HepG2 (cell line): ENCODE measurements around the gene CAPRIN2. TPM values are rescaled to one million over a fixed set of nuclear protein-coding genes. Genes with fewer than 3 reads are reported as not detected.

Experiments used
- HIC2 ChIP-seq: sonication (generic); formaldehyde crosslinking; IDR thresholded peaks from 2 replicates; pipeline ENCODE4 v1.9.0; 2022; ENCODE audit warnings: low read depth, missing genetic modification reagents
- HMGXB4 ChIP-seq, 2 experiments: sonication (generic) in 1 of 2; formaldehyde crosslinking in 1 of 2; IDR thresholded peaks; 2 replicates each; pipeline versions ENCODE4 v1.4.0 to v1.6.1; 2018 to 2020; ENCODE audit warnings: missing genetic modification reagents in 2 of 2, borderline replicate concordance in 1 of 2, low read depth in 1 of 2, mild to moderate bottlenecking in 1 of 2, missing biosample characterization in 1 of 2
- KLF9 ChIP-seq: IDR thresholded peaks from 2 replicates; pipeline ENCODE4 v1.6.1; 2016; ENCODE audit warnings: low read depth
- KMT2B ChIP-seq: IDR thresholded peaks from 2 replicates; pipeline ENCODE4 v1.6.1; 2016; ENCODE audit warnings: missing genetic modification reagents, missing compliant biosample characterization
- NFKB2 ChIP-seq: sonication (generic); formaldehyde crosslinking; IDR thresholded peaks from 2 replicates; pipeline ENCODE4 v1.4.0; 2020; ENCODE audit warnings: missing genetic modification reagents, borderline replicate concordance
- RAD21 ChIP-seq: fragments of 450-650 bp; formaldehyde crosslinking; IDR thresholded peaks from 2 replicates; pipeline ENCODE4 v1.5.0; 2020; ENCODE audit warnings: mild to moderate bottlenecking
- RFXANK ChIP-seq: IDR thresholded peaks from 2 replicates; pipeline ENCODE4 v1.6.1; 2016
- SALL1 ChIP-seq: sonication (generic); formaldehyde crosslinking; IDR thresholded peaks from 2 replicates; pipeline ENCODE4 v1.8.0; 2022; ENCODE audit warnings: mild to moderate bottlenecking, missing genetic modification reagents
- TBP ChIP-seq: sonication (generic); formaldehyde crosslinking; IDR thresholded peaks from 2 replicates; pipeline ENCODE4 v1.5.0; 2020; ENCODE audit warnings: missing genetic modification reagents
- ZFP41 ChIP-seq: sonication (generic); formaldehyde crosslinking; IDR thresholded peaks from 2 replicates; pipeline ENCODE4 v1.4.0; 2020; ENCODE audit warnings: mild to moderate bottlenecking, missing genetic modification reagents, borderline replicate concordance
- ZMYM3 ChIP-seq: sonication (generic); formaldehyde crosslinking; IDR thresholded peaks from 2 replicates; pipeline ENCODE4 v1.5.1; 2020; ENCODE audit warnings: mild to moderate bottlenecking, missing genetic modification reagents
- ZNF20 ChIP-seq: sonication (generic); formaldehyde crosslinking; IDR thresholded peaks from 2 replicates; pipeline ENCODE4 v1.4.0; 2020; ENCODE audit warnings: mild to moderate bottlenecking, moderate library complexity, missing genetic modification reagents
- ZNF263 ChIP-seq: sonication (generic); formaldehyde crosslinking; IDR thresholded peaks from 2 replicates; pipeline ENCODE4 v1.4.0; 2020; ENCODE audit warnings: missing genetic modification reagents
- ZNF552 ChIP-seq: sonication (generic); formaldehyde crosslinking; IDR thresholded peaks from 2 replicates; pipeline ENCODE4 v1.9.0; 2022; ENCODE audit warnings: missing genetic modification reagents, mild to moderate bottlenecking, borderline replicate concordance
- ZNF878 ChIP-seq: sonication (generic); formaldehyde crosslinking; IDR thresholded peaks from 2 replicates; pipeline ENCODE4 v1.8.1; 2023; ENCODE audit warnings: mild to moderate bottlenecking, missing genetic modification reagents, moderate library complexity
- ZZZ3 ChIP-seq: sonication (generic); formaldehyde crosslinking; IDR thresholded peaks from 2 replicates; pipeline ENCODE4 v1.4.0; 2020; ENCODE audit warnings: missing genetic modification reagents, mild to moderate bottlenecking, borderline replicate concordance
- polyA plus RNA-seq, 8 experiments: library from polyadenylated mRNA; depleted of rRNA in 3 of 8; stranded (reverse) in 7 of 8; unstranded in 1 of 8; fragments of >200 nt; fragmentation: Illumina TruSeq in 4 of 8; extraction: Trizol in 4 of 8; gene quantifications; 2 replicates each; pipeline versions ENCODE4 v1.2.1 to v1.2.3, GENCODE V29; 2011 to 2016; ENCODE audit warnings: low read depth in 4 of 8, missing spikeins in 1 of 8, mixed read lengths in 1 of 8; ENCODE audit not compliant: insufficient read depth in 1 of 8
- total RNA-seq, 5 experiments: library from RNA; depleted of rRNA; stranded (reverse); fragments of >200 nt; fragmentation: Illumina TruSeq; extraction: Trizol; gene quantifications; 2 replicates each; pipeline ENCODE4 v1.2.3, GENCODE V29; 2016; ENCODE audit warnings: low read depth in 1 of 5
- TF ChIP-seq, protein P1 (sequence below): sonication (generic); formaldehyde crosslinking; IDR thresholded peaks from 2 replicates; pipeline ENCODE4 v1.9.0; 2022; ENCODE audit warnings: missing genetic modification reagents, mild to moderate bottlenecking, borderline replicate concordance
- TF ChIP-seq, protein P2 (sequence below): sonication (generic); formaldehyde crosslinking; conservative IDR thresholded peaks from 2 replicates; pipeline ENCODE4 v1.5.0; 2020; ENCODE audit warnings: missing genetic modification reagents
- TF ChIP-seq, protein P3 (sequence below): sonication (generic); formaldehyde crosslinking; IDR thresholded peaks from 2 replicates; pipeline ENCODE4 v1.9.0; 2021; ENCODE audit warnings: missing genetic modification reagents, borderline replicate concordance

Gene CAPRIN2
- total and polyA plus RNA-seq, 2 of the 13 experiments (the other 11 are each of a cell fraction or from before 2014, with no cell fraction given), result 21.7 to 30.6 TPM

- no peak for TF ChIP-seq HIC2 (CRISPR knock-in tag)
- TF ChIP-seq, protein P1, sequence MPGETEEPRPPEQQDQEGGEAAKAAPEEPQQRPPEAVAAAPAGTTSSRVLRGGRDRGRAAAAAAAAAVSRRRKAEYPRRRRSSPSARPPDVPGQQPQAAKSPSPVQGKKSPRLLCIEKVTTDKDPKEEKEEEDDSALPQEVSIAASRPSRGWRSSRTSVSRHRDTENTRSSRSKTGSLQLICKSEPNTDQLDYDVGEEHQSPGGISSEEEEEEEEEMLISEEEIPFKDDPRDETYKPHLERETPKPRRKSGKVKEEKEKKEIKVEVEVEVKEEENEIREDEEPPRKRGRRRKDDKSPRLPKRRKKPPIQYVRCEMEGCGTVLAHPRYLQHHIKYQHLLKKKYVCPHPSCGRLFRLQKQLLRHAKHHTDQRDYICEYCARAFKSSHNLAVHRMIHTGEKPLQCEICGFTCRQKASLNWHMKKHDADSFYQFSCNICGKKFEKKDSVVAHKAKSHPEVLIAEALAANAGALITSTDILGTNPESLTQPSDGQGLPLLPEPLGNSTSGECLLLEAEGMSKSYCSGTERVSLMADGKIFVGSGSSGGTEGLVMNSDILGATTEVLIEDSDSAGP, result peak; percentile 80
- no peak for TF ChIP-seq RFXANK
- TF ChIP-seq ZNF552 (CRISPR knock-in tag), result peak; percentile 47; the same call in 1 of the 2 replicates
- TF ChIP-seq ZNF20 (CRISPR knock-in tag), result no peak
- peak; percentile 84 to 91 for TF ChIP-seq HMGXB4 (CRISPR knock-in tag; IDR thresholded peaks at IDR 0.05; ENCODE audit: borderline replicate concordance in 1 of 2, low read depth in 1 of 2)
- TF ChIP-seq, protein P2, sequence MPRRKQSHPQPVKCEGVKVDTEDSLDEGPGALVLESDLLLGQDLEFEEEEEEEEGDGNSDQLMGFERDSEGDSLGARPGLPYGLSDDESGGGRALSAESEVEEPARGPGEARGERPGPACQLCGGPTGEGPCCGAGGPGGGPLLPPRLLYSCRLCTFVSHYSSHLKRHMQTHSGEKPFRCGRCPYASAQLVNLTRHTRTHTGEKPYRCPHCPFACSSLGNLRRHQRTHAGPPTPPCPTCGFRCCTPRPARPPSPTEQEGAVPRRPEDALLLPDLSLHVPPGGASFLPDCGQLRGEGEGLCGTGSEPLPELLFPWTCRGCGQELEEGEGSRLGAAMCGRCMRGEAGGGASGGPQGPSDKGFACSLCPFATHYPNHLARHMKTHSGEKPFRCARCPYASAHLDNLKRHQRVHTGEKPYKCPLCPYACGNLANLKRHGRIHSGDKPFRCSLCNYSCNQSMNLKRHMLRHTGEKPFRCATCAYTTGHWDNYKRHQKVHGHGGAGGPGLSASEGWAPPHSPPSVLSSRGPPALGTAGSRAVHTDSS (CRISPR knock-in tag), result no peak
- TF ChIP-seq ZZZ3 (CRISPR knock-in tag), result no peak
- 0 out of 2 replicates have a peak, but pooled peaks have one; percentile 29 for TF ChIP-seq ZNF878
- TF ChIP-seq NFKB2 (CRISPR knock-in tag), result peak; percentile 68; the same call in 1 of the 2 replicates
- peak; percentile 58 for TF ChIP-seq ZMYM3 (CRISPR knock-in tag)
- TF ChIP-seq KLF9 (CRISPR knock-in tag), result 0 out of 2 replicates have a peak, but pooled peaks have one; percentile 40
- no peak for TF ChIP-seq TBP (CRISPR knock-in tag)
- peak; percentile 65 for TF ChIP-seq RAD21 (CRISPR knock-in tag)
- TF ChIP-seq ZFP41, result peak; percentile 38; the same call in 1 of the 2 replicates
- TF ChIP-seq ZNF263, result peak; percentile 75; the same call in 1 of the 2 replicates
- peak; percentile 65; the same call in 1 of the 2 replicates for TF ChIP-seq KMT2B (CRISPR knock-in tag)
- TF ChIP-seq, protein P3, sequence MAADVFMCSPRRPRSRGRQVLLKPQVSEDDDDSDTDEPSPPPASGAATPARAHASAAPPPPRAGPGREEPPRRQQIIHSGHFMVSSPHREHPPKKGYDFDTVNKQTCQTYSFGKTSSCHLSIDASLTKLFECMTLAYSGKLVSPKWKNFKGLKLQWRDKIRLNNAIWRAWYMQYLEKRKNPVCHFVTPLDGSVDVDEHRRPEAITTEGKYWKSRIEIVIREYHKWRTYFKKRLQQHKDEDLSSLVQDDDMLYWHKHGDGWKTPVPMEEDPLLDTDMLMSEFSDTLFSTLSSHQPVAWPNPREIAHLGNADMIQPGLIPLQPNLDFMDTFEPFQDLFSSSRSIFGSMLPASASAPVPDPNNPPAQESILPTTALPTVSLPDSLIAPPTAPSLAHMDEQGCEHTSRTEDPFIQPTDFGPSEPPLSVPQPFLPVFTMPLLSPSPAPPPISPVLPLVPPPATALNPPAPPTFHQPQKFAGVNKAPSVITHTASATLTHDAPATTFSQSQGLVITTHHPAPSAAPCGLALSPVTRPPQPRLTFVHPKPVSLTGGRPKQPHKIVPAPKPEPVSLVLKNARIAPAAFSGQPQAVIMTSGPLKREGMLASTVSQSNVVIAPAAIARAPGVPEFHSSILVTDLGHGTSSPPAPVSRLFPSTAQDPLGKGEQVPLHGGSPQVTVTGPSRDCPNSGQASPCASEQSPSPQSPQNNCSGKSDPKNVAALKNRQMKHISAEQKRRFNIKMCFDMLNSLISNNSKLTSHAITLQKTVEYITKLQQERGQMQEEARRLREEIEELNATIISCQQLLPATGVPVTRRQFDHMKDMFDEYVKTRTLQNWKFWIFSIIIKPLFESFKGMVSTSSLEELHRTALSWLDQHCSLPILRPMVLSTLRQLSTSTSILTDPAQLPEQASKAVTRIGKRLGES, result no peak
- peak; percentile 95 for TF ChIP-seq SALL1 (CRISPR knock-in tag)
Measured at GRCh38 chr12:30754750-30755394, at the start of gene CAPRIN2 (continued).
